GM23248 (cell line): ENCODE data around the gene C10orf90. TPM values are rescaled to one million over a fixed set of nuclear protein-coding genes. Genes with fewer than 3 reads are reported as not detected.

Experiments
- DNase-seq: peaks from one replicate; pipeline ENCODE4 v3.0.0-alpha.2; 2015
- H2AFZ ChIP-seq: fragments of 200-600 bp; sonication (generic); 2 replicates; pipeline ENCODE4 v1.6.1; 2016; ENCODE audit warnings: antibody characterized with exemption
- H3F3A ChIP-seq: fragments of 200-600 bp; sonication (generic); 2 replicates; pipeline ENCODE4 v1.6.1; 2016; ENCODE audit warnings: mild to moderate bottlenecking, antibody characterized with exemption, mixed run types; ENCODE audit not compliant: insufficient read depth
- H3K27ac ChIP-seq: fragments of 200-600 bp; sonication (generic); 2 replicates; pipeline ENCODE4 v1.5.1; 2016; ENCODE audit warnings: mild to moderate bottlenecking
- H3K27me3 ChIP-seq: fragments of 200-600 bp; sonication (generic); replicated peaks from 2 replicates; pipeline ENCODE4 v1.6.1; 2016; ENCODE audit warnings: mild to moderate bottlenecking; ENCODE audit not compliant: insufficient read depth
- H3K36me3 ChIP-seq: fragments of 200-600 bp; sonication (generic); 2 replicates; pipeline ENCODE4 v1.6.1; 2016; ENCODE audit warnings: low read depth, mild to moderate bottlenecking
- H3K4me1 ChIP-seq: fragments of 200-600 bp; sonication (generic); 2 replicates; pipeline ENCODE4 v1.6.1; 2016; ENCODE audit warnings: mild to moderate bottlenecking; ENCODE audit not compliant: insufficient read depth
- H3K4me2 ChIP-seq: fragments of 200-600 bp; sonication (generic); one replicate; pipeline ENCODE4 v1.6.1; 2016; ENCODE audit warnings: mild to moderate bottlenecking; ENCODE audit not compliant: unreplicated experiment
- H3K4me3 ChIP-seq: fragments of 200-600 bp; sonication (generic); 2 replicates; pipeline ENCODE4 v1.5.1; 2016; ENCODE audit warnings: mild to moderate bottlenecking
- H3K79me2 ChIP-seq: fragments of 200-600 bp; sonication (generic); 2 replicates; pipeline ENCODE4 v1.6.1; 2016; ENCODE audit warnings: mild to moderate bottlenecking; ENCODE audit not compliant: insufficient read depth
- H3K9ac ChIP-seq: fragments of 200-600 bp; sonication (generic); 2 replicates; pipeline ENCODE4 v1.6.1; 2016; ENCODE audit warnings: mild to moderate bottlenecking
- H3K9me2 ChIP-seq: fragments of 200-600 bp; sonication (generic); 2 replicates; pipeline ENCODE4 v1.6.1; 2016; ENCODE audit warnings: mixed run types, mild to moderate bottlenecking, moderate library complexity; ENCODE audit not compliant: insufficient read depth
- H3K9me3 ChIP-seq: fragments of 200-600 bp; sonication (generic); one replicate; pipeline ENCODE4 v1.6.1; 2017; ENCODE audit warnings: low read depth
- H4K20me1 ChIP-seq: fragments of 200-600 bp; sonication (generic); 2 replicates; pipeline ENCODE4 v1.6.0; 2016; ENCODE audit not compliant: insufficient read depth
- EZH2 ChIP-seq: fragments of 200-600 bp; sonication (generic); IDR thresholded peaks from 2 replicates; pipeline ENCODE4 v1.6.1; 2018; ENCODE audit warnings: antibody characterized with exemption, mild to moderate bottlenecking; ENCODE audit not compliant: insufficient read depth, poor library complexity, severe bottlenecking
- EZH2phosphoT487 ChIP-seq: fragments of 200-600 bp; sonication (generic); IDR thresholded peaks from 2 replicates; pipeline ENCODE4 v1.6.1; 2018; ENCODE audit warnings: antibody characterized with exemption, moderate library complexity, mild to moderate bottlenecking, low read depth; ENCODE audit not compliant: insufficient read depth
- WGBS, 2 experiments: methylation state at CpG; one replicate each; pipeline ENCODE4 v1.1.6; 2015 to 2017; ENCODE audit warnings: low lambda C conversion rate in 2 of 2, low coverage in 1 of 2; ENCODE audit errors: missing lambda C conversion rate in 2 of 2; 5-methylcytosine and 5-hydroxymethylcytosine counted together
- in situ Hi-C: fragments of 300-500 bp; cut with MboI; formaldehyde crosslinking; loops from 2 replicates; pipeline ENCODE4 v1.15.0; 2020
- polyA plus RNA-seq: library from polyadenylated mRNA; unstranded; fragments of >200 nt; fragmentation: Nextera tagmentation; extraction: Ambion mirVana; gene quantifications from 2 replicates; pipeline ENCODE4 v1.2.1, GENCODE V29; 2016
- total RNA-seq: library from RNA; depleted of rRNA; stranded (reverse); fragments of >200 nt; shearing (Covaris generic); gene quantifications from 2 replicates; pipeline ENCODE4 v1.2.3, GENCODE V29; 2014

C10orf90 gene
- total and polyA plus RNA-seq, 2 experiments from 2014 or later: 0.22 to 0.71 TPM

DNA sequence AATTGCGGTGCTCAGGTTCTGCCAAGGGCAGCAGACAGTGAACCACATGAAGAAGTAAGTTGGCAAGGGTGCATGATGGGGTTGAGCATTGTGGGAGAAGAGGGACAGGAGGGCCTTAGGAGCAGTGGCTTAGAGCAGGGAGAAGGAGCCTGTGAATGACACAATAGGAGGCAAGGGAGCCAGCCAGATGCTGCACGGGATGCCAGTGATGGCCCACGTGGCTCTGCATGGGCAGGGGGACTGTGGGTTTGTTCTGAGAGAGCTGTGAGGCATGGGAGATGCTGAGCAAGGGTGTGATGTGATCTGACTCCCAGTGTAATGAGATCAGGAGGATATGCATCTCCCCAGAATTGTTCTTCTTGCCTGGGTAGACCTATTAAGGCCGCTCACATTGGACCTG, 60.9 kb downstream of the C10orf90 start:
- 44 to 53% methylated on average over 4 of the region's 4 CpGs for WGBS, 2 experiments
- Histone ChIP-seq H3K4me1 (no peaks in the 10 kb centered on the region), H3K27ac (no peak overlapping the region), H3K27me3 (peaks cover 19% of the 10 kb centered on the region), H3F3A (no peaks in the 10 kb centered on the region), H3K36me3 (no peaks in the 10 kb centered on the region), H3K9ac (no peak overlapping the region), H2AFZ (no peak overlapping the region), H3K4me2 (no peak overlapping the region), H4K20me1 (no peaks in the 10 kb centered on the region), H3K9me3 (no peaks in the 10 kb centered on the region), H3K9me2 (no peaks in the 10 kb centered on the region), H3K4me3 (no peak overlapping the region), H3K79me2 (no peaks in the 10 kb centered on the region)
- in situ Hi-C loops: no loop called here
- TF ChIP-seq EZH2 (no peak), EZH2phosphoT487 (no peak)
- DNase-seq: no peak

DNA sequence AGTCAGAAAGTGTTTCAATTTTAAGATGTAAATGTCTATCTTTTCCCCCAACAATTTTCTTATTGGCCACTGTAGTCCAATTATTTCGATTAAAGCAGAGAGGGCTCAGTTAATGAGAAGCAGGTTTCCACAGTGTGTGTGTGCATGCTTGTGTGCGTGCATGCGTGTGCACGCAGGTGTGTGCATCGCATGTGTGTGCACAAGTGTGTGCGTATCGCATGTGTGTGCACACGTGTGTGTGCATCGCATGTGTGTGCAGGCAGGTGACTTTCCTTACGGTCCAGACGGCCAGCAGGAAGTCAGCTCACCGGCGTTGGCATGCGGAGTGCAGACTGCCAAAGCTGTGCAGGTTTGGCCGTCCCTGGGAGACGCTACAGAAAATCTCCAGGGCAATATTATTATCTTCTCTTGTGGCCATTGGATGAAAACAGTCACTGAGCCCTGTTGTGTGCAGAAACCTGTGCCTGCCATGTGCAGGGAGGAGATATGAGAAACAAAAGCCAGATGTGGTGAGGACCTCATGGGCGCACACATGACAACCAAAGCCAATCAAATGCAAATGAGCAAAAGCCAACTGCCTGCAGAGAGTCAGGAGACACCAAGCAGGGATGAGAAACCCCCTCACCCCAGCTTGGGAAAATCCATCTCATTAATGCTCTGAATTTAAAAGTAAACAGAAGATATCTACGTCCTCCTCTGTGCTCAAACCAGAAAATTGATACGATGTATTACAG, 70.4 kb downstream of the C10orf90 start:
- H4K20me1 ChIP-seq: no peaks in the 10 kb centered on the region
- H3K36me3 ChIP-seq: no peaks in the 10 kb centered on the region
- H3K27me3 ChIP-seq: peaks cover 16% of the 10 kb centered on the region
- no peaks in the 10 kb centered on the region for H3K79me2 ChIP-seq
- no peak overlapping the region for H3K27ac ChIP-seq
- no peak overlapping the region for H3K4me3 ChIP-seq
- no peaks in the 10 kb centered on the region for H3K9me2 ChIP-seq
- no peak overlapping the region for H2AFZ ChIP-seq
- no peak overlapping the region for H3K9ac ChIP-seq
- no peaks in the 10 kb centered on the region for H3F3A ChIP-seq
- no peaks in the 10 kb centered on the region for H3K4me1 ChIP-seq
- DNase-seq: no peak
- 43 to 51% methylated on average over 19 of the region's 19 CpGs for WGBS, 2 experiments
- in situ Hi-C loops: no loop called here
- no peak overlapping the region for H3K4me2 ChIP-seq
- TF ChIP-seq EZH2: no peak
- no peak for TF ChIP-seq EZH2phosphoT487
- H3K9me3 ChIP-seq: no peaks in the 10 kb centered on the region

DNA sequence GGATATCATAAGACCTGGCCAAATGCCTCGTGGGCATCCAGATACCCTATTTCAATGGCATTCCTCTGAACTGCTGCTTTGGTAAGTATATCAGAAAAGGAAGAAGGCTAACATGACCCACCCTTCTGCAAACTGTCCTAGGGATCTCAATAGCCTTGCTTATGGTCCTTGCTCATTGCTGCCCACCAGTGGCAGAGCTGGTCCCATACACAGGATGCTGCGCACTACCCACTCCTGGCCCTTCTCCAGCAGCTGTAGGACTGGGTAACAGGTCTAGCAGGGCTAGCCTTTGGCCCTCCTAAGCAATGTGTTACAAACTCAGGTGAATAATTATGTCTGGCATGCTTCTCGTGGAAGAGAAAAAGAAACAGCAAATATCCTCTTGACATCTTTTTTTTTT, 72.5 kb downstream of the C10orf90 start:
- H3K27ac ChIP-seq: no peak overlapping the region
- DNase-seq: peak; percentile 67
- H3K36me3 ChIP-seq: no peaks in the 10 kb centered on the region
- H3K79me2 ChIP-seq: no peaks in the 10 kb centered on the region
- no peak overlapping the region for H3K4me2 ChIP-seq
- H3K9me3 ChIP-seq: no peaks in the 10 kb centered on the region
- H3K9me2 ChIP-seq: no peaks in the 10 kb centered on the region
- no peaks in the 10 kb centered on the region for H4K20me1 ChIP-seq
- no peak overlapping the region for H2AFZ ChIP-seq
- no peaks in the 10 kb centered on the region for H3F3A ChIP-seq
- in situ Hi-C loops: no loop called here
- TF ChIP-seq EZH2phosphoT487 (no peak), EZH2 (no peak)
- no peak overlapping the region for H3K9ac ChIP-seq
- WGBS, 2 experiments: 68 to 75% methylated on average over 3 of the region's 3 CpGs
- peaks cover 23% of the 10 kb centered on the region for H3K27me3 ChIP-seq
- H3K4me1 ChIP-seq: no peaks in the 10 kb centered on the region
- H3K4me3 ChIP-seq: no peak overlapping the region

DNA sequence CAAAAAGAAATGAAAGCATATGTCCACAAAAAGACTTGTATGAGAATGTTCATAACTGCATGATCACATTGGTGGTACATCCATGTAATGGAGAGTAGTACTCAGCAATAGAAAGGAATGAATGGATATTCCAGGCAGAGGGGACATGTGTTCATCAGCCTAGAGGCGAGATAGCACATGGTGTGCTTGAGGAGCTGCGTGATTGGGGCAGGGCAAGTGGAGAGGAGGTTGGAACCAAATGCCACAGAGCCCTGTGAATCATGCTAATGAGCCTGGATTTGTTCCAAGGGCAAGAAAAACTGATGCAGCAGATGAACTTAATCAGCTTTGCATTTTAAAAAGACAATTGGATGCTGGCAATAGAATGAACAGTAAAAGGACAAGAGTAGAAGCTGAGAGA, 73.3 kb downstream of the C10orf90 start:
- WGBS, 2 experiments: 24 to 29% methylated on average over 2 of the region's 2 CpGs
- no peaks in the 10 kb centered on the region for H3K79me2 ChIP-seq
- H2AFZ ChIP-seq: no peak overlapping the region
- H3K4me1 ChIP-seq: no peaks in the 10 kb centered on the region
- H3K9me3 ChIP-seq: no peaks in the 10 kb centered on the region
- H3K4me2 ChIP-seq: no peak overlapping the region
- H3K9ac ChIP-seq: no peak overlapping the region
- H3K27me3 ChIP-seq: peaks cover 28% of the 10 kb centered on the region
- no peaks in the 10 kb centered on the region for H3F3A ChIP-seq
- no peaks in the 10 kb centered on the region for H4K20me1 ChIP-seq
- TF ChIP-seq EZH2 (no peak), EZH2phosphoT487 (no peak)
- H3K36me3 ChIP-seq: no peaks in the 10 kb centered on the region
- peak; percentile 47 for DNase-seq
- no peaks in the 10 kb centered on the region for H3K9me2 ChIP-seq
- in situ Hi-C loops: no loop called here
- no peak overlapping the region for H3K27ac ChIP-seq
- no peak overlapping the region for H3K4me3 ChIP-seq
